Measurements from ENCODE around the gene COQ7. TPM values are rescaled to one million over a fixed set of nuclear protein-coding genes. Genes with fewer than 3 reads are reported as not detected.

COQ7 gene
- total and polyA plus RNA-seq, 2 experiments from 2014 or later = 36.2 to 38.5 TPM

DNA sequence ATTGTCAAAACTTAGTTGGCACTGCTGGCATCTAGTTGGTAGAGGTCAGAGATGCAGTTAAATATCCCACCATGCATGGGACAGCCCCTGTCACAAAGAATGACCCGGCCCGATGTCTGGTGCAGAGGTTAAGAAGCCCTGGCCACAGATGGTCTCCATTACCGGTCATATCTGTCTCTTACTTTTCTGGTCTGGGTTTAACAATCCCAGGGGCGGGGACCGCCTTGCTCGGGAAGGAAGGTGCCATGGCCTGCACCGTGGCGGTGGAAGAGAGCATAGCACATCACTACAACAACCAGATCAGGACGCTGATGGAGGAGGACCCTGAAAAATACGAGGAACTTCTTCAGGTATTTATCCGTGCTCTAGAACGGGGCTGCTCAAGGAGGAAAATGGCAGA lies 8.1 kb downstream of the COQ7 start:
- no peak for DNase-seq (ENCODE audit: low read depth in 1 of 2, low spot score in 1 of 2)
- Histone ChIP-seq H3K4me3 (no peak overlapping the region), H3K9me3 (ENCODE audit: low read depth) (no peaks in the 10 kb centered on the region), H3K36me3 (peaks cover 19% of the 10 kb centered on the region), H3K27me3 (no peaks in the 10 kb centered on the region), H3K4me1 (ENCODE audit: low read depth) (no peaks in the 10 kb centered on the region), H3K27ac (no peak overlapping the region)
- TF ChIP-seq, protein P1, sequence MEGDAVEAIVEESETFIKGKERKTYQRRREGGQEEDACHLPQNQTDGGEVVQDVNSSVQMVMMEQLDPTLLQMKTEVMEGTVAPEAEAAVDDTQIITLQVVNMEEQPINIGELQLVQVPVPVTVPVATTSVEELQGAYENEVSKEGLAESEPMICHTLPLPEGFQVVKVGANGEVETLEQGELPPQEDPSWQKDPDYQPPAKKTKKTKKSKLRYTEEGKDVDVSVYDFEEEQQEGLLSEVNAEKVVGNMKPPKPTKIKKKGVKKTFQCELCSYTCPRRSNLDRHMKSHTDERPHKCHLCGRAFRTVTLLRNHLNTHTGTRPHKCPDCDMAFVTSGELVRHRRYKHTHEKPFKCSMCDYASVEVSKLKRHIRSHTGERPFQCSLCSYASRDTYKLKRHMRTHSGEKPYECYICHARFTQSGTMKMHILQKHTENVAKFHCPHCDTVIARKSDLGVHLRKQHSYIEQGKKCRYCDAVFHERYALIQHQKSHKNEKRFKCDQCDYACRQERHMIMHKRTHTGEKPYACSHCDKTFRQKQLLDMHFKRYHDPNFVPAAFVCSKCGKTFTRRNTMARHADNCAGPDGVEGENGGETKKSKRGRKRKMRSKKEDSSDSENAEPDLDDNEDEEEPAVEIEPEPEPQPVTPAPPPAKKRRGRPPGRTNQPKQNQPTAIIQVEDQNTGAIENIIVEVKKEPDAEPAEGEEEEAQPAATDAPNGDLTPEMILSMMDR (IDR thresholded peaks at IDR 0.05; ENCODE audit: low read depth, low read length) = no peak

GRCh38 chr16:19077879-19078278 lies 10.5 kb downstream of the COQ7 start:
- DNase-seq (ENCODE audit: low read depth in 1 of 2, low spot score in 1 of 2) = no peak
- H3K27ac ChIP-seq = no peak overlapping the region
- H3K9me3 ChIP-seq (ENCODE audit: low read depth) = no peaks in the 10 kb centered on the region
- H3K27me3 ChIP-seq = no peaks in the 10 kb centered on the region
- H3K4me1 ChIP-seq (ENCODE audit: low read depth) = no peaks in the 10 kb centered on the region
- no peak overlapping the region for H3K4me3 ChIP-seq
- TF ChIP-seq, protein P1 (IDR thresholded peaks at IDR 0.05; ENCODE audit: low read depth, low read length) = no peak
- peaks cover 19% of the 10 kb centered on the region for H3K36me3 ChIP-seq

- TF ChIP-seq, protein P1 (IDR thresholded peaks at IDR 0.05; ENCODE audit: low read depth, low read length) = no peak
- Histone ChIP-seq H3K27ac (no peak overlapping the region), H3K4me3 (no peak overlapping the region)
Observed at GRCh38 chr16:19083670-19084069, 16.3 kb downstream of the COQ7 start.

GRCh38 chr16:19084139-19084538 lies 16.7 kb downstream of the COQ7 start:
- no peak for DNase-seq (ENCODE audit: low read depth in 1 of 2, low spot score in 1 of 2)
- no peak overlapping the region for H3K27ac ChIP-seq
- H3K4me1 ChIP-seq (ENCODE audit: low read depth) = peaks cover 6% of the 10 kb centered on the region
- H3K27me3 ChIP-seq = no peaks in the 10 kb centered on the region
- H3K9me3 ChIP-seq (ENCODE audit: low read depth) = no peaks in the 10 kb centered on the region
- TF ChIP-seq, protein P1 (IDR thresholded peaks at IDR 0.05; ENCODE audit: low read depth, low read length) = no peak
- H3K4me3 ChIP-seq = no peak overlapping the region
- peaks cover 2% of the 10 kb centered on the region for H3K36me3 ChIP-seq

More at GRCh38 chr16:19083670-19084069, 16.3 kb downstream of the COQ7 start:
- DNase-seq (ENCODE audit: low read depth in 1 of 2, low spot score in 1 of 2) = no peak
- Histone ChIP-seq H3K36me3 (peaks cover 7% of the 10 kb centered on the region), H3K27me3 (no peaks in the 10 kb centered on the region), H3K9me3 (ENCODE audit: low read depth) (no peaks in the 10 kb centered on the region), H3K4me1 (ENCODE audit: low read depth) (peaks cover 6% of the 10 kb centered on the region)

- TF ChIP-seq, protein P1 (IDR thresholded peaks at IDR 0.05; ENCODE audit: low read depth, low read length) = no peak
- no peaks in the 10 kb centered on the region for H3K27me3 ChIP-seq
Observed at GRCh38 chr16:19084879-19085278, 17.5 kb downstream of the COQ7 start.

More at GRCh38 chr16:19084879-19085278, 17.5 kb downstream of the COQ7 start:
- H3K4me1 ChIP-seq (ENCODE audit: low read depth) = peaks cover 6% of the 10 kb centered on the region
- H3K27ac ChIP-seq = no peak overlapping the region
- DNase-seq (ENCODE audit: low read depth in 1 of 2, low spot score in 1 of 2) = no peak
- no peak overlapping the region for H3K4me3 ChIP-seq
- H3K9me3 ChIP-seq (ENCODE audit: low read depth) = no peaks in the 10 kb centered on the region
- no peaks in the 10 kb centered on the region for H3K36me3 ChIP-seq

All from cardiac muscle cell (in vitro differentiated cells and primary cell).